ENCODE results near the gene ZBTB24.

Gene ZBTB24

DNA sequence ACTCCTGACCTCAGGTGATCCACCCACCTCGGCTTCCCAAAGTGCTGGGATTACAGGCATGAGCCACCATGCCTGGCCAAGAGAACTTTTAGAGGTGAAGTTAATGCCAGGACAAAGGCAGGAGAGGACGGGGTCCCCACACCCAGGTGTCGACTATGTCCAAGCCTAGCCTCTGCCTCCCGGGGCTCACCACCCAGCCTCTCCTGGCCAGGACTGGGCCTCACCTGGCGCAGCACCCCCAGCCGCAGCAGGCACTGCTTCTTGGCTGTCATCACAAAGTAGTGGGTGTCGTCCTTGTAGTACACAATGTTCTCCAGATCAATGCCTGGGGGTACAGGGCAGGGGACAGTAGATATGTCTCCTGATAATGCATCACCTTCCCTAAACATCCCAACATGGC is 31.6 kb downstream of the ZBTB24 start:
- no peak for DNase-seq (ENCODE audit: low read depth in 2 of 2)

GRCh38 chr6:109450801-109451200 is 32.2 kb downstream of the ZBTB24 start:
- no peak for DNase-seq (ENCODE audit: low read depth in 2 of 2)

DNA sequence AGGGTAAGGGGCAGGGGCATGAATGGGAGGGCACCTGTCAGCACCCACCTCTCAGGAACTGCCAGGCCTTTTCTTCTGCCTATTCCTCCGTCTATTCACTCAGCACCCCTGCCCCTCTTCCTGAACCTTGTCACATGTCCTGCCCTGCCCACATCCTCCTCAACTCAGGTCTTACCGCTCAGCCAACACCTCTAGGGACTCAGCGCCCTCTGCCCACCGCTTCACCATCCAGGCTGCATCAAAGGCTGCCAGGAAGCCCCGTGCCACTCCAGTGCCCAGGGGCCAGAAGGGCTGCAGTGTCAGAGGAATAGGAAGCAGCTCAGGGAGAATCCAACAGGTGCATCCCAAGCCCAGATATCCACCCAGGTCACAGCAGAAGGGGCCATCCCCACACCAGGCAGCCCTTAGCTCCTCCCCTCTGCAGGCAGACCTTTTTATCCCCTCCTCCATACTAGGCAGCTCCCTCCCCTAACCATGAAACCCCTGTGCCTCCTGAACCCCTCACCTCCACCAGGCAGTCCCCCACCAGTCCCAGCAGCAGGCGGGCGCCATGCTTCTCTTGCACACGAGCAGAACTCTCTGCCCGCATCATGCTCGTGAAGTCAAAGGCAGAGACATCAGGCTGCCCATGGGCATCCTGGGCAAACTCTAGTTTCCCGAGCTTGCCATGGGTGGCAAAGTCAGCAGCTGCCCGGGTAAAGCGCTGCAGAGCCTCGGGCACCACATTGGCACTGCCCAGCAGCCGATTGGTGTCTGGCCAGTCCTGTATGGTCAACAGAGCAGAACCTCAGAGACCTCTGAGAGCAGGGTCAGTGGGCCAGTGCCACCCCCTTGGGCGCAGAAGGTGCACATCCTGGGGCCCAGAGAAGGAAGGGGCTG is 33.0 kb downstream of the ZBTB24 start:
- no peak for DNase-seq (ENCODE audit: low read depth in 2 of 2)

GRCh38 chr6:109449064-109449794 is 33.8 kb downstream of the ZBTB24 start:
- DNase-seq (ENCODE audit: low read depth in 2 of 2), result no peak

DNA sequence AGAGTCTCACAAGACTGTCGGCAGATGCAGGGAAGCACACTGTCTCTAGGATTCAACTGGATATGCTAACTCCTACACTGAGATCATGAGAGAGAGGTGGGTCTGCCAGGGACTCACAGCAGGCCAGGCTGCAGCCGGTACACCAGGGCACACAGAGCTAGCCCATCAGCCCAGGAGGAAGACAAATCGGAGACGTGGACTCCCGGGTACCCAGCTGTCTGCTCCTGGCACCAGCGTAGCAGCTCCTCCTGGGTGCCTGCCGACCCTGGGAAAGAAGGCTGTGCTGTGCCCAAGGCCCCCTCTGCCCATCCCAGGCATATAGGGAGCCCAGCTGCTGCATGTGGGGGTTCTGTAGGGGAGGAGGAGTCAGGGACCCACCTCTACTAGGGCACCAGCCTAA is 34.4 kb downstream of the ZBTB24 start:
- no peak for DNase-seq (ENCODE audit: low read depth in 2 of 2)

DNA sequence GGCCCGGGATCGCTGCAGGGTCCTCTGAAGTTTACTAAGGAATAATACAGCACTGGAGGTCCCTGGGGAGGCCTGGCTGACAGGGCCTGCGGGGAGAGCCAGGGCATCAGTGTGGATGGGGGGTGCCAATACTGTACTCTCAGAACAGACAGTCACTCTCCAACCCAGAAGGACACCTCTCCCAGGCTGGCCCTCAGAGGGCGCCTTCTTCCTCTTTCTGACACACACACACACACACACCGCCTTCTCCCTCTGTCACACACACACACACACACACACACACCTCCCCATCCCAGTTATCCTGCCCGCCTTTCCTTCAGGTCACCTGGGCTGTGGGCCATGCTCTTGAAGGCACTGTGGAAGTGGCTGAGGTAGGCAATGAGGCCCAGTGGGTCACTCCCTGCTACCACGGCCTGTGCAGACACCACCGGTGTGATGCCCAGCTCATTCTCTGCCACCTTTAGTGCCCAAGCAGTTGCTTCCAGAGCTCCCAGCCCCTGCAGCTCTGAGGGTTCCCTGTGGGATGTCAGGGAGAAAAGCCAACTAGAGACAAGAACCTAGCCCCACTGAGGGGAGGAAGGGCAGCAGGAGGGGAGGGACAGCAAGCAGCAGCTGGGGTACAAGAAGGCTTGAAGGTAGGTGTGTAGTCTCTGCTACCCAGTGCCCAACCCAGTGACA is 35.0 kb downstream of the ZBTB24 start:
- no peak for DNase-seq (ENCODE audit: low read depth in 2 of 2)

- no peak for DNase-seq (ENCODE audit: low read depth in 2 of 2)
These were observed 35.9 kb downstream of the ZBTB24 start for GRCh38 chr6:109447087-109447486.

- DNase-seq (ENCODE audit: low read depth in 2 of 2), result no peak
These were observed 36.5 kb downstream of the ZBTB24 start for GRCh38 chr6:109446541-109446940.

GRCh38 chr6:109446072-109446471 is 36.9 kb downstream of the ZBTB24 start:
- DNase-seq (ENCODE audit: low read depth in 2 of 2), result no peak

- DNase-seq (ENCODE audit: low read depth in 2 of 2), result no peak
These were observed 37.6 kb downstream of the ZBTB24 start for GRCh38 chr6:109445382-109445781.

GRCh38 chr6:109443425-109443950 is 39.5 kb downstream of the ZBTB24 start:
- DNase-seq (ENCODE audit: low read depth in 2 of 2), result no peak

DNA sequence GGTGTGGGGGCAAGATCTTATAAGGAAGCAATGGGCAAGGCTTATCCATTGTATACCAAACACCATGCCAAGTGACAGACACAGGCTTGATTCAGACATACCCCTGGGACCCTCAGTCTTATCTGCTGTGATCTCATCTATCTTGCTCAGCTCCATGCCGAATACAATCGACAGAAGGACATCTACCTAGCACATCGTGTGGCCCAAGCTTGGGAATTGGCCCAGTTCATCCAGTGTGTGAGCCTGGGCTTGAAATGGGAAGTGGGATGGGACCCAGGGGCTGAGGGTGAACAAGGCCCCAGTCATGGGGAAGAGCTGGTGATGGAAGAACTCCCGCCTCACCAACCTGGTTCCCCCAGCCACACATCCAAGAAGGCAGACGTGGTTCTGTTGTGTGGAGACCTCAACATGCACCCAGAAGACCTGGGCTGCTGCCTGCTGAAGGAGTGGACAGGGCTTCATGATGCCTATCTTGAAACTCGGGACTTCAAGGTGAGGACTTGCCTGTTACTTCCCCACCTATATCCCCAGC is 40.6 kb downstream of the ZBTB24 start:
- DNase-seq (ENCODE audit: low read depth in 2 of 2), result no peak

- DNase-seq (ENCODE audit: low read depth in 2 of 2), result no peak
These were observed 41.8 kb downstream of the ZBTB24 start for GRCh38 chr6:109441069-109441816.

- peak; percentile 56 to 70 for DNase-seq (ENCODE audit: low read depth in 2 of 2)
These were observed 42.5 kb downstream of the ZBTB24 start, which contains the start of the genes PPIL6 and SMPD2 for GRCh38 chr6:109440331-109441068. PPIL6 (minus strand) TSS chr6:109440628; CDS start chr6:109440590, 38 bp downstream. SMPD2 (plus strand) TSS chr6:109440724; CDS start chr6:109441122, 398 bp downstream.

DNA sequence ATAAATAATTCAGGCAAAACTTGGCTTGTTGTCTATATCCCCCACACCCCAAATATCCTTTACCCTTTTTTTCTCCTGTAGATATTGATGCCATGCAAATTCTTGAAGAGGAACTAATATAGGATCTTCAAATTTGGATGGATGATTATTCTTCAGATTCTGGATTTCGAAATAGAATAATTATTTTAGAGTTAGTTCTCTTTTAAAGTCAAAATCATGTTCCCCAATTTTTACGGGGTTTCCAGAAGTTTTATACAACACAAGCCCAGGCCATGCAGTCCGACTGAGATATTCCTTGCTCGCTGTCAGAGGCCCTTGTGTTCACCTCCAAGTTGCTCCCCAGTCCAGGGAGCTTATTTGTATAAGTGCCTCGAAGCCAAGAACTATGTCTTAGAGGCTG is 47.0 kb downstream of the ZBTB24 start:
- DNase-seq (ENCODE audit: low read depth in 2 of 2), result no peak

DNA sequence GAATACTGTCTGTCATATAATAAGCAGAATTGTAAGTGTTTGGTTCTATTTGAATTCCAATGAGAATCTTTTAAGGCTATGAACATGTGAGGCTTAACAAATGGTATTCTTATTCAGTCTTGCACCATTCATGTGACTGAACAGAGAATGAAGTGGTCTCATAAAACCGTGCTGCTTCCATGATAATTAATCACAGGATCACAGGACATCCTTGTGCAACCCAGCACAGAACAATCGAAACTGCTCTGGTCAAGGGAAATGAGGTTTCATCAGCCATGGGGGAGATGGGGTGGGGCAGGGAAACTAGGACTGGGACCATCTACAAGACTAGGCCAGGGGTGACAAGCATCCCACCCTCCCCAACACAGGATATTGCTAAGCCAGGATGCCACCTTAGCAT is 48.6 kb downstream of the ZBTB24 start:
- no peak for DNase-seq (ENCODE audit: low read depth in 2 of 2)

- DNase-seq (ENCODE audit: low read depth in 2 of 2), result no peak
These were observed 53.5 kb downstream of the ZBTB24 start for GRCh38 chr6:109429496-109429895.

GRCh38 chr6:109428889-109429477 is 54.0 kb downstream of the ZBTB24 start:
- DNase-seq (ENCODE audit: low read depth in 2 of 2), result no peak

GRCh38 chr6:109424946-109425345 is 58.1 kb downstream of the ZBTB24 start:
- no peak for DNase-seq (ENCODE audit: low read depth in 2 of 2)

GRCh38 chr6:109421184-109421583 is 61.8 kb downstream of the ZBTB24 start:
- DNase-seq (ENCODE audit: low read depth in 2 of 2), result no peak
